Mucosa of descending colon (tissue), 3 donors: Measurements from ENCODE around the gene TEN1. TPM values are rescaled to one million over a fixed set of nuclear protein-coding genes. Genes with fewer than 3 reads are reported as not detected.

Source experiments
- ATAC-seq: fragments of 200-7000 bp; cut with Tn5 transposase; one replicate; pipeline ENCODE4 v1.9.1; 2020; ENCODE audit warnings: mild to moderate bottlenecking, moderate library complexity
- DNase-seq, 3 donors: peaks; one replicate each; pipeline ENCODE4 v3.0.0-alpha.2; 2020
- H3K36me3 ChIP-seq: fragments of 200-600 bp; one replicate; pipeline ENCODE4 v1.8.0; 2021; ENCODE audit warnings: low read depth, mild to moderate bottlenecking
- H3K4me1 ChIP-seq: fragments of 200-600 bp; one replicate; pipeline ENCODE4 v1.8.0; 2021; ENCODE audit warnings: low read depth, mild to moderate bottlenecking
- H3K4me3 ChIP-seq: fragments of 200-600 bp; one replicate; pipeline ENCODE4 v1.8.0; 2021; ENCODE audit warnings: mild to moderate bottlenecking
- H3K9me3 ChIP-seq: fragments of 200-600 bp; one replicate; pipeline ENCODE4 v1.8.0; 2021; ENCODE audit warnings: mild to moderate bottlenecking
- intact Hi-C, 2 donors: fragments of 100-400 bp; cut with DNase I in 1 of 2; cut with micrococcal nuclease in 1 of 2; formaldehyde crosslinking; loops; one replicate each; pipeline versions ENCODE4 v1.11.0 to v1.11.1; 2022; cut with DNase I, micrococcal nuclease
- total RNA-seq, 3 donors: library from RNA; stranded (reverse); fragmentation: NEBNext Ultra II Directional in 2 of 3; extraction: Animal tissue kit (Norgen Biotek cat#: 25700) in 2 of 3; gene quantifications; one replicate each; pipeline versions ENCODE4 v1.2.1 to v1.2.4, GENCODE V29; 2021 to 2023
- TF ChIP-seq, protein P1 (sequence below): fragments of 200-600 bp; IDR thresholded peaks from one replicate; pipeline ENCODE4 v1.8.0; 2022; ENCODE audit warnings: antibody characterized with exemption, mild to moderate bottlenecking
- donor health status: DM: no; HTN: no; CAD: no; lungs with moderate emphysema.
- donor health status: DM: no; HTN: no; CAD: no.
- donor health status: DM: no; HTN: yes; CAD: no.

The TEN1 gene
- total RNA-seq, 3 donors from 2014 or later = 16.1 to 36.4 (median 23.1) TPM

DNA sequence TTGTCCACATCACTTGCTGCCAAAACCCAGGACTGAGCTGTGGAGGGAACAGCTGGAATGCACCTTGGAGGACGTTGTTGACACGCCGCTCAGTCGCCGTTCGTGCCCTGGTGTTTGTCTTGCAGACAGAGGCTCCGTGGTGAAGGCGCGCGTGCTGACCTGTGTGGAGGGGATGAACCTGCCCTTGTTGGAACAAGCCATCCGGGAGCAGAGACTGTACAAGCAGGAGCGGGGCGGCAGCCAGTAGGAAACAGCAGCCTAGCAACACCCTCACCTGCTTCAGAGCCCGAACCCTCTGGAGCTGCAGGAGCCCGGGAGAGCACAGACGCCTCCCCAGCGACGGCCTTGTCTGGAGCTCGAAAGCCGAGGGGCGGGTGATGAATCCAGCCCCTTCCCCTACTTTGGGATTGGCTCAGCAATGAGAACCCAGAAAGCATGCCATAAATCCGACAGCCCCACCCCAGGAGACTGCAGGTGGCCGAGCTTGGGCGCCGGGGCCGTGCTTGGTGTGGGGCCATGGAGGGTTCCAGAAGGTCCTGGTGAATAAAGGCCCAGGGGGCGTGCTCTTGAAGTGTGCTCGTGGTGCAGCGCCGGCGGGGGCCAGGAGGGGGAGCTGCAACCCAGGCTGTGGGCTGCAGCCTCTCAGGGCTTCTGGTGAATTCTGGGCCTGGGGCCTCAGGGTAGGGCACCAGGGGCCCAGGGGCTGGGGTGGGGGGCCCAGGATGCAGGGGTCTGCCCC, 21.1 kb downstream of the TEN1 start:
- TF ChIP-seq, protein P1, sequence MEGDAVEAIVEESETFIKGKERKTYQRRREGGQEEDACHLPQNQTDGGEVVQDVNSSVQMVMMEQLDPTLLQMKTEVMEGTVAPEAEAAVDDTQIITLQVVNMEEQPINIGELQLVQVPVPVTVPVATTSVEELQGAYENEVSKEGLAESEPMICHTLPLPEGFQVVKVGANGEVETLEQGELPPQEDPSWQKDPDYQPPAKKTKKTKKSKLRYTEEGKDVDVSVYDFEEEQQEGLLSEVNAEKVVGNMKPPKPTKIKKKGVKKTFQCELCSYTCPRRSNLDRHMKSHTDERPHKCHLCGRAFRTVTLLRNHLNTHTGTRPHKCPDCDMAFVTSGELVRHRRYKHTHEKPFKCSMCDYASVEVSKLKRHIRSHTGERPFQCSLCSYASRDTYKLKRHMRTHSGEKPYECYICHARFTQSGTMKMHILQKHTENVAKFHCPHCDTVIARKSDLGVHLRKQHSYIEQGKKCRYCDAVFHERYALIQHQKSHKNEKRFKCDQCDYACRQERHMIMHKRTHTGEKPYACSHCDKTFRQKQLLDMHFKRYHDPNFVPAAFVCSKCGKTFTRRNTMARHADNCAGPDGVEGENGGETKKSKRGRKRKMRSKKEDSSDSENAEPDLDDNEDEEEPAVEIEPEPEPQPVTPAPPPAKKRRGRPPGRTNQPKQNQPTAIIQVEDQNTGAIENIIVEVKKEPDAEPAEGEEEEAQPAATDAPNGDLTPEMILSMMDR = peak; percentile 81
- DNase-seq (peak; percentile 78 to 87 (median 86)), ATAC-seq (peak; percentile 60)
- peaks cover 52% of the 10 kb centered on the region for H3K4me1 ChIP-seq
- H3K4me3 ChIP-seq = no peak overlapping the region
- intact Hi-C loops = loop anchor here (10.0 kb wide), 1 partner anchor 95 kb away; the partner anchor contains the start of gene MRPL38 (in 2 of the 2)
- H3K36me3 ChIP-seq = no peaks in the 10 kb centered on the region
- no peaks in the 10 kb centered on the region for H3K9me3 ChIP-seq

DNA sequence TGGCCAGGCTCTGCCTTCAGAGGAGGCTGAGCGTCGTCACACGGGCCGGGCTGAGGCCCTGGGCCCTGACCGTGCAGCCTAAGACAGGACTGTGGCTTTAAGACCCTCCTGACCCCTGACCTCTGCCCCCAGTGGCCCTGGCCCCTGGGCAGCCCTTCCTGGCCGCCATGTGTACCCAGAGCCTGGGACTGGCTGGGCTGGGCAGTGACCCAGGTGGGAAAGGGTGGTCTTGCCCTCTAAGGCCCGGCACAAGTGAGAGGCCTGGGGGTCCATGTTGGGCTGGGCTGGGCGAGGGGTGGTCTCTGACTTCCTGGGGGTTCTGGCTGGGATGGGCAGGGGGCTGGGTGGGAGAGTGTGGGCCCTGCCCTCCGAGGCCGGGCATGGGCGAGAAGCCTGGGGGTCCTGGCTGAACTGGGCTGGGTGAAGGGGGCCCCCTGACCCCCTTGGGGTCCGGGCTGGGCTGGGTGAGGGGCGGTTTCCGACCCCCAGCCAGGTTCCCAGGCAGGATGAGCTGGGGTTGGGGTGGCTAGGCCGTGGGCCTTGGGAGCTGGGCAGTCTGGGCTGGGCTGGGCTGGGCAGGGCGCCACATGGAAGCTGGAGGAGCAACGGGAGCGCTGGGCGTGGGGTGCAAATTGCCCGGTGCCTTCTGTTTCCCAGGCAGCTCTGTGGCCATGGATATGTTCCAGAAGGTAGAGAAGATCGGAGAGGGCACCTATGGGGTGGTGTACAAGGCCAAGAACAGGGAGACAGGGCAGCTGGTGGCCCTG, 21.9 kb downstream of the TEN1 start, which contains the start of gene CDK3:
Gene CDK3 (plus strand): TSS at position 101 of the 767 bp plus-strand sequence. CDS start 571 bp downstream, at position 672.
- ATAC-seq (peak; percentile 43), DNase-seq (peak; percentile 74 to 82 (median 79))
- no peaks in the 10 kb centered on the region for H3K36me3 ChIP-seq
- intact Hi-C loops = loop anchor here (10.0 kb wide), 1 partner anchor 96 kb away; the partner anchor contains the start of gene MRPL38 (in 2 of the 2)
- peaks cover 49% of the 10 kb centered on the region for H3K4me1 ChIP-seq
- H3K9me3 ChIP-seq = no peaks in the 10 kb centered on the region
- TF ChIP-seq, protein P1 = no peak
- no peak within 1 kb of the TSS for H3K4me3 ChIP-seq

DNA sequence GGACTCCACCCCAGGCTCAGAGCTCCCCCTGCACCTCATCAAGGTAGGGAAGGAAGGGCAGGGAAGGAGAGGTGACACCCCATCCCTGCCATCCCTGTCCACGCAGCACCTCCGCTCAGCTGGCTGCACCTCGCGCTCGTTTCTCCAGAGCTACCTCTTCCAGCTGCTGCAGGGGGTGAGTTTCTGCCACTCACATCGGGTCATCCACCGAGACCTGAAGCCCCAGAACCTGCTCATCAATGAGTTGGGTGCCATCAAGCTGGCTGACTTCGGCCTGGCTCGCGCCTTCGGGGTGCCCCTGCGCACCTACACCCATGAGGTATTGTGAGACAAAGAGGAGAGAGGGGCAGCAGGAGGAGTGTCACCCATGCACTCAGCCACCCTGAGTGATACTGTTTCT, 23.1 kb downstream of the TEN1 start:
- Histone ChIP-seq H3K9me3 (no peaks in the 10 kb centered on the region), H3K36me3 (no peaks in the 10 kb centered on the region), H3K4me1 (peaks cover 40% of the 10 kb centered on the region), H3K4me3 (no peak overlapping the region)
- TF ChIP-seq, protein P1 = no peak
- no peak for DNase-seq
- intact Hi-C loops = loop anchor here (10.0 kb wide), 1 partner anchor 97 kb away; the partner anchor contains the start of gene MRPL38 (in 2 of the 2)
- ATAC-seq = no peak

DNA sequence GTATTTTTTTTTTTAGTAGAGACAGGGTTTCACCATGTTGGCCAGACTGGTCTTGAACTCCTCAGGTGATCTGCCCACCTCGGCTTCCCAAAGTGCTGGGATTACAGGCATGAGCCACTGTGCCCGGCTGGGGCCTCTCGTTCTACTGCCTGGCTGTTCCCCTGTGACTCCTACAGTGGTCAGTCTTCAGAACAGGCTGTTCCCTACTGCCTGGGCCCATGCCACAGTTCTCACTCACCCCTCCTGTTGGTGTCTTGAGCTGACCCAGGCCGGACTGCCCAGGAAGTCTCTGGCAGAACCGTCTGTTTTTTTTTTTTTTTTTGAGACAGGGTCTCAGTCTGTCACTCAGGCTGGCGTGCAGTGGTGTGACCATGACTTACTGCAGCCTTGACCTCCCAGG, 24.9 kb downstream of the TEN1 start:
- no peaks in the 10 kb centered on the region for H3K36me3 ChIP-seq
- ATAC-seq = no peak
- no peaks in the 10 kb centered on the region for H3K9me3 ChIP-seq
- TF ChIP-seq, protein P1 = no peak
- no peak overlapping the region for H3K4me3 ChIP-seq
- no peak for DNase-seq
- intact Hi-C loops = loop anchor here (10.0 kb wide), 1 partner anchor 99 kb away; the partner anchor contains the start of gene MRPL38 (in 2 of the 2)
- peaks cover 30% of the 10 kb centered on the region for H3K4me1 ChIP-seq

DNA sequence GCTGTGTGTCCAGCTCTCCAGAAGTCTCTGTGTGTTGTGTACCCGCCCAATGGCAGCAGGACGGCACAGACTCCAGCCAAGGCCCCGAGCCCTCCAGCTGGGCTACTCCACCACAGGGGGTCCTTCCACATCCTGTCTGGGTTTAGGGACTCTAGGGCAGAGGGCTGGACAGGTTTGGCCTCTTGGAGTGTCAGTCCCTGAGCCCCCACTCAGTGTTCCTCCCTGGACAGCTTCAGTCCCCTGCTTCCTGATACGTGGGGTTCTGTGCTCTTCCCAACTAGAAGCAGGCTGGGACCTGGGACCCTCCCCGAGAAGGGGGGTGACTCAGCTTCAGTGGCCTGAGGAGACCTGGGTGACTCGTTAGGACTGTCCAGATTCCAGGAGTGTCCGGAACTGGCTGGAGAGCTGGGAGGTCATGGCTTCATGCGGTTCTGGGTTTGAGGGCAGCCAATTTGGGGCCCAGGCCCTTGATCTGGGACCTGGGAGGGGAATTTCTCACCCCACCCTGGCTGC, 25.8 kb downstream of the TEN1 start:
- DNase-seq (no peak), ATAC-seq (no peak)
- H3K4me3 ChIP-seq = no peak overlapping the region
- intact Hi-C loops = loop anchor here (10.0 kb wide), 1 partner anchor 100 kb away; the partner anchor contains the start of gene MRPL38 (in 2 of the 2)
- peaks cover 25% of the 10 kb centered on the region for H3K4me1 ChIP-seq
- no peaks in the 10 kb centered on the region for H3K9me3 ChIP-seq
- TF ChIP-seq, protein P1 = no peak
- H3K36me3 ChIP-seq = no peaks in the 10 kb centered on the region
